Panc1 (cell line): ENCODE results near the gene DENND5B. TPM values are rescaled to one million over a fixed set of nuclear protein-coding genes. Genes with fewer than 3 reads are reported as not detected.

Experiments
- ATAC-seq: fragments of 200-7000 bp; cut with Tn5 transposase; 2 replicates; pipeline ENCODE4 v1.9.1; 2020; ENCODE audit warnings: mild to moderate bottlenecking, moderate library complexity
- BruUV-seq: library from RNA; stranded (reverse); fragments of 400-500 nt; replicated peaks from 2 replicates; lab custom pipeline; 2021; lab: Mats Ljungman, UMichigan
- CTCF ChIA-PET: fragments of 300-600 bp; sonication (Branson Sonifier 250); formaldehyde crosslinking; loops from one replicate; lab custom pipeline; 2022; ENCODE audit warnings: antibody characterized with exemption; lab: Charles Lee
- POLR2A ChIA-PET: fragments of 300-600 bp; sonication (Branson Sonifier 250); formaldehyde crosslinking; loops from one replicate; lab custom pipeline; 2022; ENCODE audit warnings: antibody characterized with exemption; lab: Charles Lee
- DNase-seq: peaks from one replicate; pipeline ENCODE4 v3.0.0-alpha.2; 2010; ENCODE audit warnings: low read depth, low spot score
- H3K27ac ChIP-seq: 2 replicates; pipeline ENCODE4 v1.5.1; 2011; ENCODE audit warnings: mild to moderate bottlenecking, low read length, inconsistent platforms
- H3K27me3 ChIP-seq: fragments of 200-500 bp; sonication (Bioruptor generic); 2 replicates; pipeline ENCODE4 v1.6.0; 2014; ENCODE audit warnings: low read length, inconsistent platforms; ENCODE audit not compliant: control insufficient read depth, insufficient read depth
- H3K36me3 ChIP-seq: fragments of 200-500 bp; sonication (Bioruptor generic); 2 replicates; pipeline ENCODE4 v1.5.1; 2014; ENCODE audit warnings: inconsistent platforms, mild to moderate bottlenecking, low read length, moderate library complexity; ENCODE audit not compliant: control insufficient read depth, insufficient read depth
- H3K4me1 ChIP-seq: 2 replicates; pipeline ENCODE4 v1.5.1; 2011; ENCODE audit warnings: inconsistent platforms, mild to moderate bottlenecking, low read length, moderate library complexity; ENCODE audit not compliant: control insufficient read depth, insufficient read depth
- H3K4me3 ChIP-seq, 2 experiments: 2 replicates each; pipeline ENCODE4 v1.5.1; 2011 to 2012; ENCODE audit warnings: low read depth in 2 of 2, low read length in 2 of 2, mild to moderate bottlenecking in 2 of 2, inconsistent platforms in 1 of 2, moderate library complexity in 1 of 2
- H3K9me3 ChIP-seq: fragments of 200-500 bp; sonication (Bioruptor generic); 2 replicates; pipeline ENCODE4 v1.5.1; 2014; ENCODE audit warnings: low read depth, mild to moderate bottlenecking, inconsistent platforms, low read length, moderate library complexity; ENCODE audit not compliant: control insufficient read depth, insufficient read depth
- CTCF ChIP-seq: fragments of 450-650 bp; IDR thresholded peaks from 2 replicates; pipeline ENCODE4 v1.5.1; 2017; ENCODE audit warnings: mild to moderate bottlenecking
- POLR2AphosphoS5 ChIP-seq: IDR thresholded peaks from 2 replicates; pipeline ENCODE4 v1.6.1; 2012; ENCODE audit warnings: mild to moderate bottlenecking, low read depth, low read length, moderate library complexity
- REST ChIP-seq, 2 experiments: IDR thresholded peaks; 2 replicates each; pipeline ENCODE4 v1.6.1; 2011 to 2012; ENCODE audit warnings: low read depth in 2 of 2, control low read depth in 1 of 2, low read length in 1 of 2, mild to moderate bottlenecking in 1 of 2, moderate library complexity in 1 of 2; ENCODE audit not compliant: insufficient read depth in 1 of 2
- SIN3A ChIP-seq: IDR thresholded peaks from 2 replicates; pipeline ENCODE4 v1.6.1; 2012; ENCODE audit warnings: low read depth, mild to moderate bottlenecking, low read length, moderate library complexity, borderline replicate concordance; ENCODE audit not compliant: insufficient read depth
- TCF7L2 ChIP-seq: IDR thresholded peaks from 2 replicates; pipeline ENCODE4 v1.6.1; 2011; ENCODE audit warnings: mild to moderate bottlenecking, low read depth, low read length, inconsistent platforms
- in situ Hi-C: cut with HindIII; loops from 2 replicates; pipeline ENCODE4 v1.10.0; 2016; ENCODE audit warnings: low sequenced_read_pairs, low pct_unique_long_range_greater_than_20kb
- intact Hi-C: fragments of 100-400 bp; cut with micrococcal nuclease; formaldehyde crosslinking; loops from one replicate; pipeline ENCODE4 v1.10.0; 2022; ENCODE audit not compliant: unreplicated experiment
- total RNA-seq: library from RNA; stranded (reverse); gene quantifications from one replicate; pipeline ENCODE4 v1.2.1, GENCODE V29; 2021; ENCODE audit not compliant: unreplicated experiment

The DENND5B gene
- total RNA-seq, 1 experiment from 2014 or later: 36.8 TPM

GRCh38 chr12:31533470-31533869, 57.5 kb downstream of the DENND5B start:
- in situ Hi-C loops: no loop called here
- CTCF ChIA-PET: no interaction called here
- ATAC-seq: no peak

GRCh38 chr12:31531893-31532292, 59.0 kb downstream of the DENND5B start:
- Histone ChIP-seq H3K4me3 (no peak overlapping the region), H3K27me3 (no peaks in the 10 kb centered on the region), H3K36me3 (no peaks in the 10 kb centered on the region), H3K27ac (no peak overlapping the region), H3K9me3 (no peaks in the 10 kb centered on the region), H3K4me1 (peaks cover 4% of the 10 kb centered on the region; the same call in 1 of the 2 replicates)
- POLR2A ChIA-PET: no interaction called here
- in situ Hi-C loops (no loop called here), intact Hi-C loops (loop anchor here (10.0 kb wide), 1 partner anchor 53 kb away; no protein-coding TSS in a partner anchor)
- no TSS peak for BruUV-seq
- CTCF ChIA-PET: no interaction called here
- DNase-seq (no peak), ATAC-seq (no peak)
- TF ChIP-seq REST (IDR thresholded peaks at IDR 0.05; ENCODE audit: insufficient read depth in 1 of 2, low read depth in 2 of 2, low read length in 1 of 2): no peak
- no peak for TF ChIP-seq POLR2AphosphoS5
- no peak for TF ChIP-seq TCF7L2
- TF ChIP-seq CTCF: no peak
- no peak for TF ChIP-seq SIN3A

More at GRCh38 chr12:31533470-31533869, 57.5 kb downstream of the DENND5B start:
- intact Hi-C loops: loop anchor here (10.0 kb wide), 1 partner anchor 51 kb away; no protein-coding TSS in a partner anchor
- Histone ChIP-seq H3K27ac (0 out of 2 replicates have a peak overlapping the region, but pooled peaks have one; percentile 5), H3K4me3 (no peak overlapping the region), H3K27me3 (no peaks in the 10 kb centered on the region), H3K4me1 (peaks cover 4% of the 10 kb centered on the region; the same call in 1 of the 2 replicates), H3K9me3 (no peaks in the 10 kb centered on the region), H3K36me3 (no peaks in the 10 kb centered on the region)
- no peak for TF ChIP-seq CTCF
- TF ChIP-seq POLR2AphosphoS5: no peak
- TF ChIP-seq SIN3A: no peak
- TF ChIP-seq TCF7L2: no peak
- no peak for TF ChIP-seq REST (IDR thresholded peaks at IDR 0.05; ENCODE audit: insufficient read depth in 1 of 2, low read depth in 2 of 2, low read length in 1 of 2)
- no peak for DNase-seq
- POLR2A ChIA-PET: interaction anchor here (0.5 to 0.7 kb wide), 2 partner anchors 40 to 152 kb away, joined by 4 to 8 read pairs; no protein-coding TSS in a partner anchor
- BruUV-seq: no TSS peak
